Right renal cortex interstitium (tissue), 3 donors: ENCODE measurements around the gene PIK3CA. TPM values are rescaled to one million over a fixed set of nuclear protein-coding genes. Genes with fewer than 3 reads are reported as not detected.
"Not testable (repeated sequence)": the region's sequence is repeated elsewhere in the genome, so short reads cannot be mapped to it uniquely, and the experiment has no call there.

Source experiments
- DNase-seq, 3 donors: peaks; one replicate each; pipeline ENCODE4 v3.0.0-alpha.2; 2013; ENCODE audit warnings: low read depth in 3 of 3, low spot score in 2 of 3
- polyA plus RNA-seq, 3 donors: library from polyadenylated mRNA; unstranded; fragments of 120-200 nt; gene quantifications; one replicate each; pipeline ENCODE4 v1.2.1, GENCODE V29; 2013; ENCODE audit not compliant: insufficient read length in 3 of 3

PIK3CA gene
- polyA plus RNA-seq, result 10 to 100 TPM; 27.5 to 30.2 (median 28.6) TPM

- peak; percentile 90 to 97 (median 96) for DNase-seq
Measured at GRCh38 chr3:179147873-179148615, at the start of gene PIK3CA. PIK3CA (plus strand) TSS chr3:179148357; CDS start chr3:179198826, 50,469 bp downstream.

- DNase-seq, result no peak
Measured at GRCh38 chr3:179098388-179099077, 49.6 kb upstream of the PIK3CA start.

GRCh38 chr3:179100652-179101051 is 47.5 kb upstream of the PIK3CA start:
- no peak for DNase-seq

GRCh38 chr3:179105881-179106280 is 42.3 kb upstream of the PIK3CA start:
- no peak for DNase-seq

GRCh38 chr3:179107617-179108016 is 40.5 kb upstream of the PIK3CA start:
- no peak for DNase-seq

DNA sequence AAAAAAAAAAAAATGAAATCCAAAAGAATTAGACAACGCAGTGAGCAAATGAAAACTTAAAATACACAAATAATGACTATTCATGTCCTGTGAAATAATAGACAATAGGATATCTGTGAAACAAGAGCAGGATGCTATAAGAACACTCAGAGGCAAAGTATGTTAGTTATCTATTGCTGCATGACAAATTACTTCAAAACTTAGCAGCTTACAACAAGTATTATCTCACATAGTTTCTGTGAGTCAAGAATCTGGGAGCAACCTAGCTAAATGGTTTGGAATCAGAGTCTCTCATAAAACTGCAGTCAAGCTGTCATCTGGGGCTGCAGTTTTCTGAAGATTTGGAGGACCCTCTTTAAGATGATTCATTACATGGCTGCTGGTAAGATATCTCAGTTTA is 40.1 kb upstream of the PIK3CA start:
- DNase-seq, result no peak

GRCh38 chr3:179113903-179114302 is 34.3 kb upstream of the PIK3CA start:
- no peak for DNase-seq

DNA sequence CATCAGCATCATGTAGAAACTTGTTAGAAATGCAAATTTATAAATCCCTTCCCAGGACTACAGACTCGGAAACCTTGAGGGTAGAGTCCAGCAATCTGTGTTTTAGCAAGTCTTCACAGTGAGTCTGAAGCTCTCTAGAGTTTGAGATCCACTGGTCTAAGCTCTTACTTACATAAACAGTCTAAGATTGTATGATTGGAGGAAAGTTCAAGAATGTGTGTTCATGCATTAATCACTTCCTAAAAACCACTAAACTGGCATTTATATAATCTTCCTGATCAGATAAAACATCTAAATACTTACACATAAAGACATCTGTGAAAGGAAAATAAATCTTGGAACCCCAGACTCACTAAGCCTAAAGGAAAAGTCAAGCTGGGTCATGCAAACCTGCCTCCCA is 32.7 kb upstream of the PIK3CA start:
- not testable (repeated sequence) for DNase-seq

DNA sequence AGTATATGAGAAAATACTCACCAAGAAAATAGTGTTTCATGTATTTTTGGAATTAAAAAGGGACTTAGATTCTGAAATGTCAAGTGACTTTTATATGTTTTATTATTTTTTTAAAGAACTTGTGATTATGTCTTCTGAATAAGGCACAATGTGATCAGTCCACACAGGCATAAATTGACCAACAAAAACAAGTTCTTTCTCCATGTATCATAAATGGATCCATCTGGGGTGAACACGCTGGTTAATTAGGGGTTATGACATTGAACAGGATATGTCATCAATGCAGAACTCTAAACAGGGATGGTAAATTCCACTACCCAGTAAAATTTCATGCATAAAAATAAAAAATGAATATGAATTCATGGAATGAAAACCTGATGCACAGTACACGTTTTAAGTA is 31.3 kb upstream of the PIK3CA start:
- DNase-seq, result no peak

DNA sequence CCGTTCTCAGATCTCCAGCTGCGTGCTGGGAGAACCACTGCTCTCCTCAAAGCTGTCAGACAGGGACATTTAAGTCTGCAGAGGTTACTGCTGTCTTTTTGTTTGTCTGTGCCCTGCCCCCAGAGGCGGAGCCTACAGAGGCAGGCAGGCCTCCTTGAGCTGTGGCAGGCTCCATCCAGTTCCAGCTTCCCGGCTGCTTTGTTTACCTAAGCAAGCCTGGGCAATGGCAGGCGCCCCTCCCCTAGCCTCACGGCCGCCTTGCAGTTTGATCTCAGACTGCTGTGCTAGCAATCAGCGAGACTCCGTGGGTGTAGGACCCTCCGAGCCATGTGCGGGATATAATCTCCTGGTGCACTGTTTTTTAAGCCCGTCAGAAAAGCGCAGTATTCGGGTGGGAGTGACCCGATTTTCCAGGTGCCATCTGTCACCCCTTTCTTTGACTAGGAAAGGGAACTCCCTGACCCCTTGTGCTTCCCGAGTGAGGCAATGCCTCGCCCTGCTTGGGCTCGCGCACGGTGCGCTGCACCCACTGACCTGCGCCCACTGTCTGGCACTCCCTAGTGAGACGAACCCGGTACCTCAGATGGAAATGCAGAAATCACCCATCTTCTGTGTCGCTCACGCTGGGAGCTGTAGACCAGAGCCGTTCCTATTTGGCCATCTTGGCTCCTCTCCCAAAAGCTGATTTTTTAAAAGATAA is 15.8 kb upstream of the PIK3CA start:
- not testable (repeated sequence) for DNase-seq

DNA sequence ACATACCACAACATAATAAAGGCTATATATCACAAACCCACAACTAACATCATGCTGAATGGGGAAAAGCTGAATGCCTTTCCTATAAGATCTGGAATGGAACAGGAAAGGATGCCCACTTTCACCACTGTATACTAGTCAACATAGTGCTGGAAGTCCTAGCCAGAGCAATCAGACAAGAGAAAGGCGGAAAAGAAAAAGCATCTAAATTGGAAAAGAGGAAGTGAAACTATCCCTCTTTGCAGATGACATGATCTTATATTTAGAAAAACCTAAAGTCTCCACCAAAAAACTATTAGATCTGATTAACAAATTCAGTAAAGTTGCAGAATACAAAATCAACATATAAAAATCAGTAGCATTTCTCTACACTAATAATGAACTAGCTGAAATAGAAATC is 14.6 kb upstream of the PIK3CA start:
- no peak for DNase-seq

- DNase-seq, result no peak
Measured at GRCh38 chr3:179136195-179136594, 12.0 kb upstream of the PIK3CA start.

DNA sequence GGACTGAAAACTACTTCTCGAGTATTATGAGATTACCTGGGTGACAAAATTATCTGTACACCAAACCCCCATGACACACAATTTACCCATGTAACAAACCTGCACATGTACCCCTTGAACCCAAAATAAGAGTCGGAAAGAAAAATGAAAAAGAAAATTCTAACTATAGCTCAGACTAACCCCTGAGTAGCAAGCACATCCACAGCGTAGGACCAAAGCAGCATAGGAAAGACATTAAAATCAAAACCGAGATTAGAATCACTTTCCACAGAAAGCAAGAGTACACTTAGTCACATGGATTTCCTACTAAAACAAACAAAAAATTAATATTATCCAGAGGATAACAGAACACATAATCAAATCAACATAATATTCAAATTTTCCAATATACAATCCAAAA is 6.3 kb upstream of the PIK3CA start:
- no peak for DNase-seq

DNA sequence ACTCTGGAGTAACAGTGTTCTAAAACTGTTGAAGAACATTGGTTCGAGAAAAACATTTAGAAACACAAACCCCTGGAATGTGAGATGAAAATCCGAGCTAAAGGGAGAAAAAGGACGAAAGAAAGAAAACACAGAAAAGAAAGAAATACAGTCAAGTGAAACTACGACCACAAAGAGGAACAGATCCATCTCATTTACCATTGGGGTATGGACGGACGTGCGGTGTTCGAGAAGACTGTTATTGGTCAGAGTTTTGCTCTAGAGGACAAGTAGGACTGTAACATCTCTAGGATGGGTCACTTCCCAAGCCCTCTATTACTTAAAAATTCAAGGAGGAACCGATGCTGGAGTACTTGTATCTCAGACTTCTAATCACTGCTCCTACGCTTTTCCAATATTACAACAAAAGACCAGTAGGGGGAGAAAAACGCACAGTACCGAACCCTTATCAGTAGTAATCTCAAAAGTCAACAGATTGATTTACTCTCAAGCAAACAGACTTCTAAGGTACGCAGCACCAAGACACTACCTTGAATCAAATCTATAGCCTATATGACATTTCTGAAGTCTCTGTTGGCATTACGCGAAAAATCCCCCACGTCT is 1.1 kb upstream of the PIK3CA start:
- DNase-seq, result peak; percentile 67 to 80 (median 75)

GRCh38 chr3:179147514-179147872 is 664 bp upstream of the PIK3CA start:
- no peak for DNase-seq

GRCh38 chr3:179148616-179149405 is 654 bp downstream of the PIK3CA start:
- DNase-seq, result peak in 2 of 3 donors; percentile 23 to 32

DNA sequence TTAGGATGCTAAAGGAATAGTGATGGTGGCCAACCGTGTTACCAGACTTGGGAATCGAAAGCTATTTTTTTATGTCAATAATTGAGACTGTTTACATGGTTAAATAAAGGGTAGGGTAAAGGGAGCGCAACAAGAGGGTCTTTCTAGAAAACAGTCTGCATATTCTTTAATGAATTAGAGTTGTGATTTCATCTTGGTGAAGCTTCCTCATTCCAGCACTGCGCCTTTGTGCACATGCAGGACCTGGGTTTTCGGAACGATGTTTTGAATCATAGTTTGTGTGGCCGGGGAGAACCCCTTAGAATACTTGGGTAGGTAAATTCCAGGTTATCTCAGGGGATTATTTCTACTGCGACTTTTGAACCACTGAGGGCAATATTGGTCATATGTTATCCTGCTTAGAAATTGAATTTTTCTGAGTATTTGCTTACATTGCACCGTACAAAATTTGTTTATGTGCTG is 1.3 kb downstream of the PIK3CA start:
- DNase-seq, result no peak

DNA sequence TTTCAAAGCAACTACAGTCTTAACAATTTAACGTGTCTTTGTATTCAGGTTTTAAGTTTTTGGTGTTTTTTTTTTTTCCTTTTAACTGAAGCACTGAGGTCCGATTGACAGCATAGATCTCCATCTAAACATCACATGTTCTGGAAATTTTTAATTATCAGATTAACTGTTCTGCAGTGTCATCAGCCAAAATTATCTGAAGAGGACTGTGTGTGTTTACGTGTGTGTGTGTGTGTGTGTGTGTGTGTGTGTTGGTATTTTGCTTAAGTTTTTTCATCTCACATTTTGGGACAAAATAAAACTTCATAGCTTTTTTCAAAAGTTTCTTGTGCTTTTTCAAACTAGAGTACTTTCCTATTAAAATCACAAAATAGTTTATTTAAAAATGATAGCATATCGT is 1.8 kb downstream of the PIK3CA start:
- no peak for DNase-seq

GRCh38 chr3:179150610-179151009 is 2.5 kb downstream of the PIK3CA start:
- DNase-seq, result no peak

GRCh38 chr3:179151474-179151873 is 3.3 kb downstream of the PIK3CA start:
- DNase-seq, result no peak
